Activated CD4-positive, alpha-beta T cell treated with anti-CD3 and anti-CD28 coated beads, Interleukin-2, amount 50 U/mL, for 48 hours (primary cell): ENCODE measurements around the gene TSC22D1.
"Not testable (repeated sequence)": the region's sequence is repeated elsewhere in the genome, so short reads cannot be mapped to it uniquely, and the experiment has no call there.

Source experiments
- DNase-seq, 2 experiments: peaks; one replicate each; pipeline ENCODE4 v3.0.0-alpha.2; 2020

Gene TSC22D1

GRCh38 chr13:44498969-44499368, 77.2 kb downstream of the TSC22D1 start:
- no peak for DNase-seq

DNA sequence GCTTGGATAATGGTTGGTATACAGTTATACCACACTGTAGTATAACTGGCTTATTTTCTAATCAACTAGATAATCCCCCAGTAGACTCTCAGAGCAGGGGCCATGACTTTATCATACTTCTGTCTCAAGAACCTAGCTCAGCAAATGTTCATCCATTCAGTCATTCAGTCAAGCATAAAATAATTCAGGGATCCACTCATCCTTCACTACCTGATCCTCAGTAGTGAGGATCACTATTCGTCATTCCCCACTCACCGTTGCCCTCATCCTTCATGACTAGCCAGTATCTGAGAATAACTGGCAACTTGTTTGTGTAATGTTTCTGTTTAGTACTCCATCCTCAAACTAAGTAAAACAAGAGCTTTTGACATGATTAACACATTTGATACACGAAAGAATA, 77.6 kb downstream of the TSC22D1 start:
- DNase-seq = no peak

DNA sequence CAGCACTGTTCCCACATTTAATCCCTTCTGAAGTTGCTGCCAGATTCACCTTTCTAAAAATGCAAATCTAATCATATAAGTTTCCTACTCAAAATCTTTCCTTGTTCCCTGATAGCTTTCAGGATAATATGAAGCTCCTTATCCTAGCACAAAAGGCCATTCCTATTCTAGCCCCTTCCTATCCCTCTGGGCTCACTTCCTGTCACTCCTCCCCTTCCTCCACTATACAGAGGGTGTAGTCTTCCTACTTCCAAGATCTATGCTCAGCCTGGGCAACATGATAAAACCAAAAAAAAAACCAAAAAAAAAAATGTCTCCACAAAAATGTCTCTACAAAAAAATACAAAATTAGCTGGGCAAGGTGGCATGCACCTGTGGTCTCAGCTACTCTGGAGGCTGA, 78.3 kb downstream of the TSC22D1 start:
- DNase-seq = no peak

- DNase-seq = no peak
These were observed 82.8 kb downstream of the TSC22D1 start for GRCh38 chr13:44493213-44493812.

GRCh38 chr13:44489751-44490150, 86.4 kb downstream of the TSC22D1 start:
- DNase-seq = no peak

DNA sequence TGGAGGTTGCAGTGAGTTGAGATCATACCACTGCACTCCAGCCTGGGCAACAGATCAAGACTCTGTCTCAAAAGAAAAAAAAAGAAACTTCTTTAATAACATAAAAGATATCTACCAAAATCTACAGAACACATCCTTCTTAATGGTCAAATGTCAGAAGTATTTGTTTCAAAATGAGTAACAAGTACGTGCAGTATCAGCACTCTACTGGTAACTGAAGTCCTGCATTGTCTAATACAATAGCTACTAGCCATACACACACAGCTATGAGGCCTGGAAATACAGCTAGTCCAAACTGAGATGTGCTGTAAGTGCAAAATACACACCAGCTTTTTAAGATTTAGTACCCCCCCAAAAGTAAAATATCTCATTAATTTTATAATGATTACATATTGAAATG, 88.1 kb downstream of the TSC22D1 start:
- DNase-seq = no peak

- DNase-seq = no peak
These were observed 91.5 kb downstream of the TSC22D1 start for GRCh38 chr13:44484562-44485138.

DNA sequence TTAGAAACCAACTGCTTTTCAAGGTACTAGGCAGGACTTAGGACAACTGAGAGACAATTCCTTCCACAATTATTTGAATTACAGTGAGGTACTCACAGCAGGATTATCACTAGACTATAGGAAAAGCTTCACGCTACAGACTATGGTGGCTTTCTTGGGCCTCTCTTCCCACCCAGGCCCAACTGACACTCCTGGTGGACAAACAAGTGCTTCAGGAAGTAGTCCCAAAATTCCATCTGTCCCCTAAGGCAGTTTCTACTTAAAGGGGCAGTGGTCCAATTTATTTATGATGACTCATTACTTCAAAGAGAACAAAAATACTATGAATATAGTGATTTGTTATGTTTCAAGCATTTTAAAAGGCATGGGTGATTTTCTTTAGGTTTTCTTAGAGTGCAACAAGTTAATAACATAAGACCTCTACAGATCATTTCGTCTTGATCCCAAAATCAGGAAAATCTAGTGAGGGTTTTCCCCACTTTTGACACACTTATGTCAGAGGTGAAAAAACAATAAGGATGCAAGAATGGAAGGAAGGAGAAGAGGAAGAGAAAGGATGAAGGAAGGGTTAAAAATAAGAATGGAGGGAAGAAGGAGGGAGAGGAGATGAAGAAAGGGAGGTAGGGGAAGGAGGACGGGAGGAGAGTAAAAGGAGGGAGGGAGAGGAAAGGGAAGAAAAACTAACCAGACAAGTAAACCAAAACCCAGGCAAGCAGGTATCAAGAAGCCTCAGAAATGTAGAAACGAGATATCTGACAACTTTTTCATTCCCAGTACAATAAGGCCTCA, 101.8 kb downstream of the TSC22D1 start:
- DNase-seq = no peak

DNA sequence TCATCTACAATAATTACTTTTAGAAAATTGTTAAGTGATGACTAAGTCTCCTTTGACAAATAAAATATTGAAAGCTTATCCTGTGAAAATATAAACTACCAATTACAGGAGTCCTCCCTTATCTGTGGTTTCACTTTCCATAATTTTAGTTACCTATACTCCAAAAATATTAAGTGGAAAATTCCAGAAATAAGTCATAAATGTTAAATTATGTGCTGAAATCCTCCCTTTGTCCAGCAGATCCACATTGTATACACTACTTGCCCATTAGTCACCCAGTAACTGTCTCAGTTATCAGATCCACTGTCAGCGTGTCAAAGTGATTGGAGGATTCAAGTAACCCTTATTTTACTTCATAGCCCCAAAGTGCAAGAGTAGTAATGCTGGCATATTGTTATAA, 104.4 kb downstream of the TSC22D1 start:
- no peak for DNase-seq

DNA sequence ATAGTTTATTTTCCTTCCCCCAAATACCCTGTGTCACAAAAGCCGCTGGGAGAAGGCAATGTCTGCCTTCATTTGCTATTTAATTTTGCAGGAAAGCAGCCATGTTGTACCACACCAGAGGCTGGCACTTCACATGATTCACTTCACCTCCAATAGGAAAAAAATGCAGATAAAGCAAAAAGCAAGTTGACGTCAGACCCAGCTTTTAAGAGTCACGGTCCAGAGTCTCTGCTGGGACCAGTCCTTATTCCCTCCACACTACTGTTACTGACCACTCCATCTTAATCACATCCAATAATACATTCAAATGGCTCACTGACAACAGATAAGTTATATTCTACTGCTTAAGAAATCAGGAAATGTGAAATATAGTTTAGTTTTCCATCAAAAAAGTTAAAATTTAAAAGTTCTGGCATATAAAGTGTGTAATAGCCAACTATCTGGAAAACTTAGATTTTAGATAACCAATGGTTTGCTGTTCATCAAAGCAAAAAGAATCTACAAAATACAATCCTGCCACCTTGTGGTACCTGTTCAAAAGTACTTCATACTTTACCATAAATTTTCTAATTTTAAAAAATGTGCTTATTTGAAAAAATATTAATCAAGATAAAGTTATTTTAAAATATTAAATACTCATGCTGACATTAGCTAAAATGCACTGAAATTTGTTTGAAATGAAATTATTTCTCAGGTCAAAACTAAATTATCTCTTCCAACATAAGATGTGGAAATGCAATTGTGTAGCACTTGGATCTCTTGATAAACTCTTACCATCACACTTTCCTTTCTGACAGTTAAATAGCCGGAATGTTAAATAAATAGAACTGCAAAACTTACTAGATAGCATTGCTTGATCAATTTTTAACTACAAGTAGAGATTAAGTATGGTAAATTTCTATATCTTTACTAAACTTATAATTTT, 105.2 kb downstream of the TSC22D1 start:
- DNase-seq = no peak

DNA sequence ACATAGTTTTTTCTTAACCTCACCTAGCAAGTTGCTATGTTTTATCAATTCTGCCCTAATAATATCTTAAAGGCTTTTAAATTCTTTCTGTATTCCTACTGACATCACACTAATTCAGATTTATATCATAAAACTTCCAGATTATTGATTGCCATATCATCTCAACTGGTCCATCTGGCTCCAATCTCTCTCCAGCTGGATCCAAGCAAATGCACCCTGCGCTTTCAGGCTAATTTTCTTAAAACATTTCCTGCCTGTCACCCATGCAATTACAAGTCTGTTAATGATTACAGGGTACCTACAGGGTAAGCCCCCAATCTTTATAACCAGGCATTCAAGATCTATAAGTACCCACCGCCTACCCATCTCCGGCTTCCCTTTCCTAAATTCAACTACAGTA, 107.3 kb downstream of the TSC22D1 start:
- no peak for DNase-seq

GRCh38 chr13:44465318-44465717, 110.8 kb downstream of the TSC22D1 start:
- DNase-seq = no peak

DNA sequence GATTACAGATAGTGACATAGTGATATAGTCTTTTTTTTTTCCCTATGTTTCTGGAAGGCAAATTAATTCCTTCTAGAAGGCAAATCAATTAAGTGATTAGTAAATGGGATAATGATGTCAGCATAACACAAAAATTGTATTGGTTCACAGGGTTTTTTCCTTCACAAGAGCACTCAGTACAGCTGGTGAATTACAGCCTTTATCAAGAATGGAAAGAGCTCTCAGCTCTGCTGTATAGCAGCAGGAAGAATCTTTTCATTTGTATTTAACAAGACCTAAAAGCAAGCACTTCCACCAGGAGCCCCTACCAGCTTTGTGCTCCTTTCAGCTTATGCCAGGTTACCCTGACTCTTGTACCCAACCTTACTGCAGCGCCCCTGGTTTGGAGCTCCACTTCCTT, 111.7 kb downstream of the TSC22D1 start:
- no peak for DNase-seq

- no peak for DNase-seq
These were observed 112.4 kb downstream of the TSC22D1 start for GRCh38 chr13:44463759-44464158.

- DNase-seq = no peak
These were observed 116.5 kb downstream of the TSC22D1 start for GRCh38 chr13:44459674-44460073.

DNA sequence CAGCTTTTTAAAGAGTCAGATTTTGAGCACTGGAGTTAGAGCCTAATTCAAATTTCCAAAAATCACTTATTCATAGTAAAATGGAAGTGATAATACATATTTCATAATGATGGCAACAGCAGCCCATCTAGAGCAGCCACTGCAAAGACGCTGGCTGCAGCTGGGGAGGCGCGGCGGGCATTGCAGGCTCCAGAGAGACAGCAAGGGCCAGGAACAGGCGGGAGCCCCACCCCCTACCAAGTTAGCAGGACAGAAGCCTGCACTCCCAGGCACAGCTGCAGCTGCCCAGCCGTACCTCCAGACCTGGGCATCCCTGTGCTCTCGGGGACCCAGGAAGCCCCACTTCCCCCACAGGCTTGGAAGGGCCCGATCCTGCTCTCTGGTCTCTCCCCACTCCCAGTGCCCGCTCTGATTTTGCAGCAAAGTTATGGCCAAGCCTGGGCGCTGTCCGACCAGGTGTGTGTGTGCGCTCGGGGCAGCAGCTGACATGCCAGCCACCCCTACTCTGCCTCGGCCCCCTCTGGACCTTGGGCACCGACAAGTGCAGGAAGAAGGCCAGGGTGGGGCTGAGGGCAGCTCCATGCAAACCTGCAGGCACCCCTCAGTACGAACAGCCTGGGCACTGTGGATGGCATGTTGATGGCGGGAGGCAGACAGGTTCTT, 117.7 kb downstream of the TSC22D1 start:
- no peak for DNase-seq

DNA sequence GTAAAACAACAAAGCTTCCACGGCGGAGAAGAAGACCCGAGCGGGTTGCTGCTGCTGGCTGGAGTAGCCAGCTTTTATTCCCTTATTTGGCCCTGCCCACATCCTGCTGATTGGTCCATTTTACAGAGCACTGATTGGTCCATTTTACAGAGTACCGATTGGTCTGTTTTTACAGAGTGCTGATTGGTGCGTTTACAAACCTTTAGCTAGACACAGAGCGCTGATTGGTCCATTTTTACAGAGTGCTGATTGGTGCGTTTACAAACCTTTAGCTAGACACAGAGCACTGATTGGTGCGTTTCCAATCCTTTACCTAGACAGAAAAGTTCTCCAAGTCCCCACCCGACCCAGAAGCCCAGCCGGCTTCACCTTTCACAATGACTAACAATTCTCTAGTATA, 119.9 kb downstream of the TSC22D1 start:
- DNase-seq = not testable (repeated sequence)

GRCh38 chr13:44455769-44456168, 120.4 kb downstream of the TSC22D1 start:
- no peak for DNase-seq

DNA sequence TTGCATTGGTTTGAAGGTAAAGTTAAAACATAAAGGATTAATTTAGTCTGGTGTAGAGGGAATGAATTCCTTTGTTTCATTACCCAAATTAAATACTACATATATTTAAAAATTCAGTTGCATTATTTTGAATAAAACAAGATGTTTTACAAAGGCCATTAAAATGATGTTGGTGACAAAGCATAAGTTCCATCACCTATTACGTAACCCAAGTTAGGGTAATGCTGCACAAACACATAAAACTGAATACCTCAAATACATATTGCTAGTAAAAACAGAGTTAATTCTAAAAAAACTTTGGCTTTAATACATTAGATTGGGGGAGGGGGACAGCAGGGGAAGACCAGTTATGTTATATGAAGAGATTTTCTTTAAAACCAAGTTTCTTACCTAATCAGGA, 122.2 kb downstream of the TSC22D1 start:
- no peak for DNase-seq

DNA sequence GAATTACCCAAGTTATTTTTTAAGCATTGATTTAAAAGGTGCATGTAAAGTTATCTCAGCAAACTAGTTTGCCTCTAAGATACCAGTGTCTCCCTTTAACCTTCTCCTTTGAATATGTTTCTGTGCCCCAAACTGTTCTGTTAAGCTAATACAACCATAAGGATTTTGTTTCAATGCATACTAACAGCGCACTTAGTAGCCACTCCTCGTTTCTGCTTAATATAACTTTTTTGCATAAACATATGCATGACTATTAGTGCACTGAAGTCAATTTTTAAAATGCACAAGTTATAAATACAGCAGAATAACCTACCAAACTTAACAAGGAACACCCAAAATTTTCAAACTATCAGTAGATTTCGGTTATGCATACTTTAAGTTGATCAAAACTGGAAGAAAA, 123.1 kb downstream of the TSC22D1 start:
- DNase-seq = no peak

DNA sequence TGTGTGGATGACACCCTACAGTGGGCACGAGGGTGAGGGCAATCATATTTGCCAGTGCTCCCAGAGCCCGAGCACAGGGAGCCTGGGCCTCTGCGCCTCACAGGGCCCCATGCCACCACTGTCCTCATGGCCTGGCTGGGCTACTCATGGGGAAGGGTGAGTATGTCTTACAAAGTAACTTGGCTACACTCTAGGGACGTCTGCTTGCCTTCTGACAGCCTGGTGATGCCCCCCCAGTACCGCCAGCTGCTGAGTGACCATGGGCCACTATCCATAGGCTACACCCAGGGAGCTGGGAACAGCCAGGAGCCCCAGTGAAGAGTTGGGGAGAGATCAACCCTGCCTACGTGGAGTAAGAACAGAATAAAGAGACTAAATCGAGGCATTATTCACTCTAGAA, 123.7 kb downstream of the TSC22D1 start:
- no peak for DNase-seq

- no peak for DNase-seq
These were observed 124.5 kb downstream of the TSC22D1 start for GRCh38 chr13:44451651-44452050.

DNA sequence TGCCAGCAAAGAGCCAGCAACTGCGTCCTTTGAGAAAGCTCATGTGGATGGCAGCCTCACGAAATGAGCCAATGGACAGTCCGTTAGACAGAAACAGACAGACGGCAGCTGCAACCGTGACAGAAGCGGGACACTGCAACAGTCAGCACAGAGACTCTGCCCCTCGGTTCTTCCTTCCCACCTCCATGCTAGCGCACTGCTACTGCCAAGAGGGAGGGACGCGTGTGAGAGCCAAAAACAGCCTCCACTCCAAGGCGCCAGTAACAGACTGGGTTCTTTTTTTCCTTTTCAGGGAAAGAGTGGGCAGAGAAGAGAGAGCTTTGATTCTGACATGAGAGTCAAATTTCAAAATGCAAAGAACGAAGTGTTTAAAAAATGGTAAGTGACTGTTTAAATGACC, 125.0 kb downstream of the TSC22D1 start:
- DNase-seq = no peak
